ENCODE data around the gene OVAAL.

The OVAAL gene

GRCh38 chr1:180611016-180611930 lies 52.5 kb downstream of the OVAAL start:
- DNase-seq: no peak

GRCh38 chr1:180612632-180613031 lies 53.9 kb downstream of the OVAAL start:
- no peak for DNase-seq

GRCh38 chr1:180614730-180615129 lies 56.0 kb downstream of the OVAAL start:
- no peak for DNase-seq

GRCh38 chr1:180615493-180616290 lies 56.9 kb downstream of the OVAAL start:
- no peak for DNase-seq
